Measurements from ENCODE around the gene MYRIP. TPM values are rescaled to one million over a fixed set of nuclear protein-coding genes. Genes with fewer than 3 reads are reported as not detected.

The MYRIP gene
- total RNA-seq, 1 donor from 2014 or later: 5.9 TPM

DNA sequence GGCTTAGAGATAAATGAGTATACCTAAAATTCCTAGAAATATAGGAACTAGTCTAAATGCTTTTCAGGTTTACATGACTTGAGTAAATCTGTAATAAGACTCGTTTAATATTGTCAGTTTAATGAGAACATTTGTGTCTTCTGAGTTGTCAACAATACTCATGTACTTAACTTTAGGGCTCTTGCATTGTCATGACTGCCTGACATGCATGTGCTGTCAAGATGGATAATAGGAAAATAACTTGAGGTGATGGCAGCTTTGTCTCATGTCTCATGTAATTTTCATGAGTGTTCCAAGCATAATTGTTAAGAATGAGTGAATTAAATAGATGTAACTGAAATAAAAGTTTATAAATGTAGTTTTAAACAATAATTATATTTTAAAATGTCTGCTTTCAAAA lies 455.0 kb downstream of the MYRIP start:
- TF ChIP-seq, protein P1, sequence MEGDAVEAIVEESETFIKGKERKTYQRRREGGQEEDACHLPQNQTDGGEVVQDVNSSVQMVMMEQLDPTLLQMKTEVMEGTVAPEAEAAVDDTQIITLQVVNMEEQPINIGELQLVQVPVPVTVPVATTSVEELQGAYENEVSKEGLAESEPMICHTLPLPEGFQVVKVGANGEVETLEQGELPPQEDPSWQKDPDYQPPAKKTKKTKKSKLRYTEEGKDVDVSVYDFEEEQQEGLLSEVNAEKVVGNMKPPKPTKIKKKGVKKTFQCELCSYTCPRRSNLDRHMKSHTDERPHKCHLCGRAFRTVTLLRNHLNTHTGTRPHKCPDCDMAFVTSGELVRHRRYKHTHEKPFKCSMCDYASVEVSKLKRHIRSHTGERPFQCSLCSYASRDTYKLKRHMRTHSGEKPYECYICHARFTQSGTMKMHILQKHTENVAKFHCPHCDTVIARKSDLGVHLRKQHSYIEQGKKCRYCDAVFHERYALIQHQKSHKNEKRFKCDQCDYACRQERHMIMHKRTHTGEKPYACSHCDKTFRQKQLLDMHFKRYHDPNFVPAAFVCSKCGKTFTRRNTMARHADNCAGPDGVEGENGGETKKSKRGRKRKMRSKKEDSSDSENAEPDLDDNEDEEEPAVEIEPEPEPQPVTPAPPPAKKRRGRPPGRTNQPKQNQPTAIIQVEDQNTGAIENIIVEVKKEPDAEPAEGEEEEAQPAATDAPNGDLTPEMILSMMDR (IDR thresholded peaks at IDR 0.05): no peak
- H3K9me3 ChIP-seq: no peaks in the 10 kb centered on the region
- ATAC-seq: no peak

DNA sequence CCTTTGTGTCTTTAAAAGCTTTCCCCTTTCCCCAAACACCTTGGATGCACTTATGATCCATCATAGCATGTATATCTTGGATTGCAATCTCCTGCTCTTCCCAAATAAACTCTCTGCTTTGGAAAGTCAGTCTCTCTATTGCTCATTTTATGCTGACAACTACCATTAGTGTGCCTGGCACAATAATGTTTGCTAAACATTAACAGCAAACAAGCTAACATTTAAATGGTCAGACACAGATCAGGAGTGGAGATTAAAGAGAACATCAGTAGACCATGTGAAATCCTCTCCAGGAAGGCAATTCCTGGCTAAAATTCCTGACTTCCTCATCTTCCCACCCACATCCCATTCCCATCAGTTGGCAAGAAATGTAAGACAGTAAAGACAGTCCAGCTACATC lies 455.8 kb downstream of the MYRIP start:
- TF ChIP-seq, protein P1 (IDR thresholded peaks at IDR 0.05): no peak
- Histone ChIP-seq H3K4me1 (no peaks in the 10 kb centered on the region), H3K27me3 (no peaks in the 10 kb centered on the region), H3K9me3 (no peaks in the 10 kb centered on the region), H3K36me3 (no peaks in the 10 kb centered on the region), H3K27ac (no peak overlapping the region), H3K4me3 (no peak overlapping the region)
- DNase-seq: no peak
- intact Hi-C loops (cut with DNase I): no loop called here
- ATAC-seq: no peak

More for the DNA sequence above, 455.0 kb downstream of the MYRIP start:
- DNase-seq: no peak
- Histone ChIP-seq H3K4me1 (no peaks in the 10 kb centered on the region), H3K4me3 (no peak overlapping the region), H3K27me3 (no peaks in the 10 kb centered on the region), H3K27ac (no peak overlapping the region), H3K36me3 (no peaks in the 10 kb centered on the region)
- intact Hi-C loops (cut with DNase I): no loop called here

DNA sequence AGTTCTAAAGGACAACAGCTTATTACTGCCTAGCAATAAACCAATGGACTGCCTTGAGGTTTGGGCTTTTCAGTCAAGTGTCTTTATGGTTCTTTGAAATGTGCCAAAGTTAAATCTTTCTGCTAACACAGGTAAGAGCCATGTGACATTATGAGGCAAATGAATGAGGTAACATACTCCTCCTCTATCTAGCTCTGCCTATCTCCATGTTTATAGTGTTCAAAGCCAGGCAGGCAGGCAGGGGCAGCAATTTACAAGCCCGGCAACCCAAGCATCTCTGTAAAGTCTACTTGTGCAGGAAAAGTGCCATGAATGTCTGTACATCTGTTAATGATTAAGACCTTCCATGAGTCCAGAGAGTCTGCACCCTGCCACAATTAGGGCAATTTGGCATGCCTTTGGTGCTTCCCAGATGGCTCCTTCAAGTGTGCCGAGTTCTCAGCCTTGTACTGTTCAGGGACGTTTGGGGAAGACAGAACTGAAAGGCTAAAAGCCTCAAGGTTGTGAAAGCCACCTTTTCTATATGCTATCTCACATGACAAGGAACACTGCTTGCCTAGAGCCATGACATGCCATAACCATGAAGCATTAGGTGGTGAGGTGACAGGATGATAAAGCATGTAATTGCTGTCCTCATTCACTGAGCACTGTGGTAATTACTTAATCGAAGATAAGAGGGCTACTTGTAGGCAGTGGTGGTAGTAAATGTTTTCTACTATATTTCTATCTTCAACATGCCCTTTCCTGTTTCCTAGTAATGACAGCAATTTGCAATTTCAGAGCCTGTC lies 458.7 kb downstream of the MYRIP start:
- Histone ChIP-seq H3K4me3 (no peak overlapping the region), H3K27me3 (no peaks in the 10 kb centered on the region), H3K36me3 (no peaks in the 10 kb centered on the region), H3K4me1 (no peaks in the 10 kb centered on the region), H3K27ac (no peak overlapping the region), H3K9me3 (no peaks in the 10 kb centered on the region)
- intact Hi-C loops (cut with DNase I): no loop called here
- DNase-seq: no peak
- TF ChIP-seq, protein P1 (IDR thresholded peaks at IDR 0.05): no peak
- ATAC-seq: no peak

DNA sequence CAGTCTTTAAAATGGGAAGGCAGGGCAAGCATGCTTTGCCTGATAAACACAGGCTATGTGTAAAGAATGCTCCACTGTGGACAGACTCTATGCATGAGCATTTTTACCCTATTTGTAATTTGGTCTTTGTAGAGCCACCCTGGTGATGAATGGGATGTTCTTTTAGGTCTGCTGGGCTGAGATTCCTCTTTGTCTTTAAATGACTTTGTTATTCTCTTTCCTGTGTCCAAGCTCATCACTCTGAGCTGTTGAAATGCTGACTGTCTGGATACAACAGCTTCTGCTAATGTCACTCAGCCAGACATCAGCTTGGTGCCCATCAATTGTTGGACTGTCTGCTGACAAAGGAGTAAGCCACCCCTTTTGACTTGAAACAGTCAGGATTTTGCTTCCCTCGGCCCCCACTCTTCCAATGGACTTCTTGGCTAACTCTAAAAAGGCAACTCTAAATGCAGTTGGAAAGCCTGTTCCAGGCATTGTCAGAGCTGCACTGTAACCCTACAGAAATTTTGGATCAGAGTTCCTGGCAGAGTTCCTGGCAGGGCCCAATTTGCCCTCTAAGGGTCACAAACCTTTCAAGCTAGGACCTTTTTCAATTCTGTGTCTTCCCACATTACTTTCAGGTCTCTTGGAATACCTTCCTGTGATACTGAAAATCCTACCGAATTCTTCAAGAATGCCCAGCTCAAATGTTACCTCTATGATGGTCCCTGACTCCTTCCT lies 459.6 kb downstream of the MYRIP start:
- H3K27me3 ChIP-seq: no peaks in the 10 kb centered on the region
- intact Hi-C loops (cut with DNase I): no loop called here
- no peaks in the 10 kb centered on the region for H3K9me3 ChIP-seq
- H3K27ac ChIP-seq: no peak overlapping the region
- no peak overlapping the region for H3K4me3 ChIP-seq
- no peaks in the 10 kb centered on the region for H3K4me1 ChIP-seq
- ATAC-seq (no peak), DNase-seq (no peak)
- H3K36me3 ChIP-seq: no peaks in the 10 kb centered on the region
- TF ChIP-seq, protein P1 (IDR thresholded peaks at IDR 0.05): no peak

DNA sequence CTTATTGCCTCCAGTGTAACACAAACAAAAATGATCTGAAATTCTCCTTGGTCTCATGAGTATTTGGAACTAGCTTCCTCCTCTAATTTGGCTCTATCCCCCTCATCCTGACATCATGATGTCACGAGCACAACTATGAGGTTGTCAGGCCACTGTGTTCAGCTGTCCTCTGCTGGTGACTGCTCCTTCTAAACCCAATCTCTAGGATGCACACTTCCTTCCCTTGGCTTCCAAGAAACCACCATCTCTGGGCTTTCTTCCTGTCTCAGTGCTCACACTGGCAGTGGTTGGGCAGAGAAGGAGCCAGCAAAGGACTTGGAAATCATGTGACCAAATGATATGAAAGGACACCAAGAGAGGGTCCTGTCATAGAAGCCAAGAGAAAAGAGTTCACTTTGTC lies 469.4 kb downstream of the MYRIP start:
- H3K27ac ChIP-seq: no peak overlapping the region
- no peaks in the 10 kb centered on the region for H3K9me3 ChIP-seq
- intact Hi-C loops (cut with DNase I): no loop called here
- ATAC-seq (no peak), DNase-seq (no peak)
- TF ChIP-seq, protein P1 (IDR thresholded peaks at IDR 0.05): no peak
- H3K36me3 ChIP-seq: no peaks in the 10 kb centered on the region
- no peaks in the 10 kb centered on the region for H3K27me3 ChIP-seq
- no peaks in the 10 kb centered on the region for H3K4me1 ChIP-seq
- H3K4me3 ChIP-seq: no peak overlapping the region

Measured in upper lobe of right lung (tissue), 1 donor.